Testis (tissue), 2 donors: Measurements from ENCODE around the gene KIF3B.
"Not testable (repeated sequence)": the region's sequence is repeated elsewhere in the genome, so short reads cannot be mapped to it uniquely, and the experiment has no call there.

Source experiments
- CTCF ChIP-seq, 3 experiments: fragments of 450-650 bp in 2 of 3; fragments of 200-600 bp in 1 of 3; sonication (generic) in 1 of 3; IDR thresholded peaks; one replicate each; pipeline ENCODE4 v1.5.1; 2016 to 2019; ENCODE audit warnings: antibody characterized with exemption in 3 of 3, mild to moderate bottlenecking in 2 of 3, moderate library complexity in 1 of 3
- POLR2A ChIP-seq: fragments of 450-650 bp; IDR thresholded peaks from one replicate; pipeline ENCODE4 v1.6.1; 2017; ENCODE audit warnings: antibody characterized with exemption, mild to moderate bottlenecking, moderate library complexity

GRCh38 chr20:32380037-32380436 lies 102.6 kb downstream of the KIF3B start:
- not testable (repeated sequence) for TF ChIP-seq CTCF (IDR thresholded peaks at IDR 0.05); POLR2A
